ENCODE data around the gene TDRD12.

- TF ChIP-seq KLF1 (tag by site-specific recombination; IDR thresholded peaks at IDR 0.05): no peak
- no peak for TF ChIP-seq CTCF (tag by site-specific recombination; IDR thresholded peaks at IDR 0.05)
- TF ChIP-seq ZNF10 (tag by site-specific recombination; IDR thresholded peaks at IDR 0.05): no peak
- no peak for TF ChIP-seq ZNF670 (tag by site-specific recombination; IDR thresholded peaks at IDR 0.05; ENCODE audit: low read depth)
- no peak for TF ChIP-seq ZBTB11 (tag by site-specific recombination; conservative IDR thresholded peaks at IDR 0.05; ENCODE audit: low read depth)
- no peak for TF ChIP-seq SETDB1 (IDR thresholded peaks at IDR 0.05; ENCODE audit: insufficient read length, low read length)
Measured at GRCh38 chr19:32692727-32693061, 26.9 kb upstream of the TDRD12 start.
